Hindlimb muscle (tissue), 1 donor: Measurements from ENCODE around the gene IGSF3. TPM values are rescaled to one million over a fixed set of nuclear protein-coding genes. Genes with fewer than 3 reads are reported as not detected.
"Not testable (repeated sequence)": the region's sequence is repeated elsewhere in the genome, so short reads cannot be mapped to it uniquely, and the experiment has no call there.

Experiments
- DNase-seq: peaks from one replicate; pipeline ENCODE4 v3.0.0-alpha.2; 2013
- polyA plus RNA-seq: library from polyadenylated mRNA; unstranded; fragments of 120-200 nt; gene quantifications from one replicate; pipeline ENCODE4 v1.2.1, GENCODE V29; 2013; ENCODE audit not compliant: insufficient read length

Gene IGSF3
- polyA plus RNA-seq, 1 donor: 24.8 TPM

- no peak for DNase-seq
These were observed 94.0 kb downstream of the IGSF3 start for GRCh38 chr1:116573431-116574095.

- no peak for DNase-seq
These were observed 94.6 kb downstream of the IGSF3 start for GRCh38 chr1:116572771-116573430.

- no peak for DNase-seq
These were observed 95.4 kb downstream of the IGSF3 start for GRCh38 chr1:116572099-116572498.

- DNase-seq: no peak
These were observed 96.2 kb downstream of the IGSF3 start for GRCh38 chr1:116571215-116571919.

GRCh38 chr1:116570358-116571214, 96.9 kb downstream of the IGSF3 start, which contains the start of gene CD58:
Gene CD58 (minus strand): TSS chr1:116571026. CDS start chr1:116570972, 54 bp downstream.
- peak; percentile 86 for DNase-seq

GRCh38 chr1:116569776-116570357, 97.7 kb downstream of the IGSF3 start:
- DNase-seq: no peak

- DNase-seq: no peak
These were observed 98.2 kb downstream of the IGSF3 start for GRCh38 chr1:116569381-116569670.

- DNase-seq: no peak
These were observed 98.7 kb downstream of the IGSF3 start for GRCh38 chr1:116568662-116569380.

GRCh38 chr1:116567790-116568661, 99.5 kb downstream of the IGSF3 start:
- DNase-seq: no peak

GRCh38 chr1:116565222-116565621, 102.3 kb downstream of the IGSF3 start:
- no peak for DNase-seq

- DNase-seq: no peak
These were observed 103.1 kb downstream of the IGSF3 start for GRCh38 chr1:116564426-116564825.

- not testable (repeated sequence) for DNase-seq
These were observed 105.1 kb downstream of the IGSF3 start for GRCh38 chr1:116562465-116562864.

- no peak for DNase-seq
These were observed 106.0 kb downstream of the IGSF3 start for GRCh38 chr1:116561563-116561962.

- no peak for DNase-seq
These were observed 106.6 kb downstream of the IGSF3 start for GRCh38 chr1:116560704-116561490.

- DNase-seq: no peak
These were observed 108.2 kb downstream of the IGSF3 start for GRCh38 chr1:116559304-116559761.

- no peak for DNase-seq
These were observed 109.0 kb downstream of the IGSF3 start for GRCh38 chr1:116558571-116558970.

GRCh38 chr1:116558140-116558549, 109.4 kb downstream of the IGSF3 start:
- no peak for DNase-seq

- DNase-seq: no peak
These were observed 110.1 kb downstream of the IGSF3 start for GRCh38 chr1:116557323-116557878.

GRCh38 chr1:116556289-116557006, 111.1 kb downstream of the IGSF3 start:
- DNase-seq: no peak
